Calu3 (cell line): Measurements from ENCODE around the gene KCNIP4. TPM values are rescaled to one million over a fixed set of nuclear protein-coding genes. Genes with fewer than 3 reads are reported as not detected.

Experiments
- BruUV-seq: library from RNA; stranded (reverse); fragments of 400-500 nt; replicated peaks from 2 replicates; lab custom pipeline; 2021; lab: Mats Ljungman, UMichigan
- CTCF ChIA-PET: fragments of 300-600 bp; sonication (Branson Sonifier 250); formaldehyde crosslinking; loops from one replicate; lab custom pipeline; 2022; ENCODE audit warnings: antibody characterized with exemption; lab: Charles Lee
- DNase-seq: peaks from one replicate; pipeline ENCODE4 v3.0.0; 2022
- H3K27ac Mint-ChIP-seq: one replicate; pipeline ENCODE4 v1.8.0; 2022; ENCODE audit warnings: mixed read lengths; ENCODE audit not compliant: unreplicated experiment
- H3K27me3 Mint-ChIP-seq: one replicate; pipeline ENCODE4 v1.8.0; 2022; ENCODE audit warnings: mixed read lengths; ENCODE audit not compliant: unreplicated experiment
- H3K36me3 Mint-ChIP-seq: one replicate; pipeline ENCODE4 v1.8.0; 2022; ENCODE audit warnings: mild to moderate bottlenecking, moderate library complexity, mixed read lengths; ENCODE audit not compliant: insufficient read depth, unreplicated experiment
- H3K4me1 Mint-ChIP-seq: one replicate; pipeline ENCODE4 v1.8.0; 2022; ENCODE audit warnings: mild to moderate bottlenecking, low read depth, mixed read lengths; ENCODE audit not compliant: unreplicated experiment
- H3K4me3 Mint-ChIP-seq: one replicate; pipeline ENCODE4 v1.8.0; 2022; ENCODE audit warnings: mild to moderate bottlenecking, low read depth, moderate library complexity, mixed read lengths; ENCODE audit not compliant: unreplicated experiment
- H3K9me3 Mint-ChIP-seq: one replicate; pipeline ENCODE4 v1.8.0; 2022; ENCODE audit warnings: low read depth, mixed read lengths; ENCODE audit not compliant: unreplicated experiment
- intact Hi-C: fragments of 100-400 bp; cut with micrococcal nuclease; formaldehyde crosslinking; loops from one replicate; pipeline ENCODE4 v1.10.0; 2022; ENCODE audit not compliant: unreplicated experiment
- total RNA-seq: library from RNA; stranded (reverse); gene quantifications from 2 replicates; pipeline ENCODE4 v1.2.3, GENCODE V29; 2022
- TF ChIP-seq, protein P1 (sequence below): fragments of 200-600 bp; IDR thresholded peaks from one replicate; pipeline ENCODE4 v1.8.0; 2022; ENCODE audit warnings: antibody characterized with exemption; ENCODE audit not compliant: unreplicated experiment

The KCNIP4 gene
- total RNA-seq, 1 experiment from 2014 or later, result not detected

DNA sequence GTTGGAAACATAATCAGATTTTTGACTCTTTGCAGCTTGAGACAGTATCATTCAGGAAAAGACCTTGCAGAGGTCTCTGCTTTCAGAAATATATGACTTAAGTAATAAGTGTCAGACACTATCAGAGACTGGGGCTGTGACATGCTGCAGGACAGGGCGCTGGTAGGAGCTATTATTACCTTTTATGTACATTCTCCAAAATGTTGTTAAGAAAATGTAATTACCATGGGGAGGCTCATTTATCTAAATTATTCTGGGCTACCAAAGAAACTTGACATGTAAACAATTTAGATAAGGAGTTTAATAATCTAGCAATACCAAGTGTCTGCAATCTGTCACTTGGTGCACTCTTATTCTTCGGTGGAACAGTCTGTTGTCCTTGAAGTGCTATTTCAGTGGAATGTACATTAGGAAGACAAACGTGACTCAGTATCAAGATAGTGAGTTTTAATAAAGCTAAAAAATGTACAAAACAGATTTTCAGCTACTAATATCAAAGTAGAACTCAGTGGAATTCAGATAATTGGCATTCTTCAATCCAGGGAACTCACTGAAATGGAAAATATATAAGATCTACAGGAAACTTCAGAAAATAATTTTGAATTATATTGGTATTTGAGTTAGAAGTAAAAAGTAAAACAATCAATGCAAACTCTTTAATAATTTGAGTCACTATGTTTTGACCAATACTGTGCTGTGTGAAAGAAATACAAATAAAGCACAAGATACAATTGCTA lies 214.5 kb downstream of the KCNIP4 start:
- H3K27me3 Mint-ChIP-seq, result no peaks in the 10 kb centered on the region
- intact Hi-C loops, result no loop called here
- H3K27ac Mint-ChIP-seq, result no peak overlapping the region
- H3K4me1 Mint-ChIP-seq, result no peaks in the 10 kb centered on the region
- no TSS peak for BruUV-seq
- no peaks in the 10 kb centered on the region for H3K36me3 Mint-ChIP-seq
- DNase-seq, result no peak
- H3K9me3 Mint-ChIP-seq, result no peaks in the 10 kb centered on the region
- CTCF ChIA-PET, result no interaction called here
- H3K4me3 Mint-ChIP-seq, result no peak overlapping the region
- TF ChIP-seq, protein P1, sequence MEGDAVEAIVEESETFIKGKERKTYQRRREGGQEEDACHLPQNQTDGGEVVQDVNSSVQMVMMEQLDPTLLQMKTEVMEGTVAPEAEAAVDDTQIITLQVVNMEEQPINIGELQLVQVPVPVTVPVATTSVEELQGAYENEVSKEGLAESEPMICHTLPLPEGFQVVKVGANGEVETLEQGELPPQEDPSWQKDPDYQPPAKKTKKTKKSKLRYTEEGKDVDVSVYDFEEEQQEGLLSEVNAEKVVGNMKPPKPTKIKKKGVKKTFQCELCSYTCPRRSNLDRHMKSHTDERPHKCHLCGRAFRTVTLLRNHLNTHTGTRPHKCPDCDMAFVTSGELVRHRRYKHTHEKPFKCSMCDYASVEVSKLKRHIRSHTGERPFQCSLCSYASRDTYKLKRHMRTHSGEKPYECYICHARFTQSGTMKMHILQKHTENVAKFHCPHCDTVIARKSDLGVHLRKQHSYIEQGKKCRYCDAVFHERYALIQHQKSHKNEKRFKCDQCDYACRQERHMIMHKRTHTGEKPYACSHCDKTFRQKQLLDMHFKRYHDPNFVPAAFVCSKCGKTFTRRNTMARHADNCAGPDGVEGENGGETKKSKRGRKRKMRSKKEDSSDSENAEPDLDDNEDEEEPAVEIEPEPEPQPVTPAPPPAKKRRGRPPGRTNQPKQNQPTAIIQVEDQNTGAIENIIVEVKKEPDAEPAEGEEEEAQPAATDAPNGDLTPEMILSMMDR, result no peak

DNA sequence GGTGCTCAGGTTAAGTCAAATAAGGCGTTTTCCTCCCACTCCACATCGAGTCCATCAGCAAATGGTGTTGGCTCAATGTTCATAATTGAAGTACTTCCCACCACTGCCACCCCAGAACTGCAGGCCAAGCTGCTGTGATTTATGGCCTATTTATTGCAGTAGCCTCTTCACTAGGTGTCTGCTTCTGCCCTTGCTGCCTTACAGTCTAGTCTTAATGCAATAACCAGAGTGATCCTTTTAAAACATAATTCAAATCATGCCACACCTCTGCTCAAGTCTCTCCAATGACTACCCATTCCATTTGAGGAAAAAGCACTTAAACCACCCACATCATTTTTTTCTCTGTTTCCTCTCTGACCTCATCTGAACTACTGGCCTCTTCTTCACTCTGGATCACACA lies 220.3 kb downstream of the KCNIP4 start:
- TF ChIP-seq, protein P1, result no peak
- no TSS peak for BruUV-seq
- Mint-ChIP-seq H3K36me3 (no peaks in the 10 kb centered on the region), H3K4me3 (no peak overlapping the region), H3K4me1 (no peaks in the 10 kb centered on the region), H3K9me3 (no peaks in the 10 kb centered on the region), H3K27ac (no peak overlapping the region), H3K27me3 (no peaks in the 10 kb centered on the region)
- intact Hi-C loops, result no loop called here
- no peak for DNase-seq
- CTCF ChIA-PET, result no interaction called here

DNA sequence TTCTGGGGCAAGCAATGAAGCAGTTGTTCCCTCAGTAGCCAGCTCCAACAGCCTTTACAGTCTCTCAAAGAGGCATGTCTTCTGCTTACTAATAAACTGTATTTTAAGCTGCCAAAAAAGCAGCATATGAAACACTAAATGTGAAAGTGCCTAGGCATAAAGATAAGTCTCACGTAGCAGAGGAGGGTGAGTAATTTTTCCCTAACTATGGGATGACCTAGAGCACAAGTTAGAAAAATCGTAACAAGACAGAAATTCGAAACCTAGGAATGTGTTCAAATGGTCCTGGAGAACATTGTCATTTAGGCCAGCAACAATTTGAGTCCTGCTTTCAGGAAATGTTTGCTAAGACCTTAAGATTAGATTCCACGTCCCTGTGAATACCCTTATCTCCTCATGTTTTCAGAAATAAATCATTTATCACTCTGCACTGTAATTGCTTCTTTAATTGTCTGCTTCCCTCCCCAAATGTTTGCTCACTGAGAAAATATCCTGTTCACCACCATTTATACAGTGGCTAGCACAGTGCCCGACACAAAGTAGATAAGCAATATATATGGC lies 222.2 kb downstream of the KCNIP4 start:
- CTCF ChIA-PET, result interaction anchor here (0.6 kb wide), 1 partner anchor 1960 kb away, joined by 3 read pairs; no protein-coding TSS in a partner anchor
- no peak overlapping the region for H3K27ac Mint-ChIP-seq
- intact Hi-C loops, result no loop called here
- DNase-seq, result no peak
- BruUV-seq, result no TSS peak
- H3K36me3 Mint-ChIP-seq, result no peaks in the 10 kb centered on the region
- no peaks in the 10 kb centered on the region for H3K27me3 Mint-ChIP-seq
- no peaks in the 10 kb centered on the region for H3K9me3 Mint-ChIP-seq
- no peaks in the 10 kb centered on the region for H3K4me1 Mint-ChIP-seq
- H3K4me3 Mint-ChIP-seq, result no peak overlapping the region
- TF ChIP-seq, protein P1, result no peak

DNA sequence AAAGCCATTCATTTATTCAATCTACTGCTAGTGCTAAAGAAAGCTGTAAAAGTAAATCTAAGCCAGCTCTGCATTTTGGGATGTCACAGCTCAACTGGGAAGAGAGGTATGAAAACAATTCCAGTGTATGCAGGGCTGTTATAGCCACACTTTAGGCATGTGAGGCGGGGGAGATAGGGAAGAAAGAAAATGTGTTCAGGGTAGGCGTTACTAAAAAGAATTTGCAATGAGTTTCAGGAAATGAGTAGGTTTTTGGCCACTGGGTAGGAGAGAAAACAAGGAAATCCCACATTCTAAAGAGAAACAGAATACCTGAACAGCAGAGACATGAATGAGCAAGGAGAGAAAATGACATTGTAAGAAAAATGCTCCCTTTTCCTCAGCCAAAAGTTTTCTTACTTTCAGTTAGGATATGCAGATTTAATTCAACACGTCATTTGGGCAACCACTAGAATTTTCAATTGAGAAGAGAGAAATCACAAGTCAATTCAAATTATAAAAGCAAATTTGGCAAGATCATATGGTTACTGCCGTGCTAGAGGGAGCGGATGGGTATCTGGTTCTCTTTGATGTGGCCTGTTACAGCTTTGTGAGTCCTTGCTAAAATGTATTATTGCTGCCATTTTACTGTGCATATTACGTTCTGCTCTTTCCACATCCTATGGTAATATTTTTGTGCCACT lies 226.3 kb downstream of the KCNIP4 start:
- intact Hi-C loops, result no loop called here
- no peaks in the 10 kb centered on the region for H3K36me3 Mint-ChIP-seq
- no peak overlapping the region for H3K27ac Mint-ChIP-seq
- BruUV-seq, result no TSS peak
- no peaks in the 10 kb centered on the region for H3K9me3 Mint-ChIP-seq
- H3K4me1 Mint-ChIP-seq, result peaks cover 7% of the 10 kb centered on the region
- no peak overlapping the region for H3K4me3 Mint-ChIP-seq
- TF ChIP-seq, protein P1, result no peak
- no peaks in the 10 kb centered on the region for H3K27me3 Mint-ChIP-seq
- CTCF ChIA-PET, result no interaction called here
- no peak for DNase-seq
